GM21528 (cell line): ENCODE results near the gene PRDX1.

Source experiments
- ATAC-seq: cut with Tn5 transposase; IDR thresholded peaks from one replicate; pipeline ENCODE4 v1.9.1; 2021; ENCODE audit warnings: mild to moderate bottlenecking, moderate library complexity; ENCODE audit not compliant: unreplicated experiment, low FRiP score

The PRDX1 gene

DNA sequence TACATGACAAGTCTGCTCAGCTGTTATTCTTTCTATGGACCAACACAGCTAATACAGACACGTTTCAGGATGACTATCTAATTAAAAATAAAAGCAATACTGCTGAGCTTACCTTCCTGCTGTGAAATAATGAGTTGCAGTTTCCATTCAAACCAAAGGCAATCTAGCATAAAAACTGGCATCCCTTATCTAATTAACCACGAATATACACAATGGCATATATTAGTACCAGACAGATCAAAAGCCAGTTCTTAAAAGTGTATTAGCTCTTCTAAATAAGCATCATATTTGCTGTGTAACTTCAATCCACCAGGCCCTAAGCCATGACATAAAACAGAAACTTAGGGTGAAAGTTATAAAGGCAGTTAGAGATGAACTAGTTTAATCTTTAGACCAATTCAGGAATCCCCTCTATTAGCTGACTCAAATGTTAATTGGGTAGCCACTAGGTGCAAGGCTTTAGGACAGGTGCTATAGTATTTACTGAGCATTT lies 51.3 kb downstream of the PRDX1 start:
- ATAC-seq = no peak

DNA sequence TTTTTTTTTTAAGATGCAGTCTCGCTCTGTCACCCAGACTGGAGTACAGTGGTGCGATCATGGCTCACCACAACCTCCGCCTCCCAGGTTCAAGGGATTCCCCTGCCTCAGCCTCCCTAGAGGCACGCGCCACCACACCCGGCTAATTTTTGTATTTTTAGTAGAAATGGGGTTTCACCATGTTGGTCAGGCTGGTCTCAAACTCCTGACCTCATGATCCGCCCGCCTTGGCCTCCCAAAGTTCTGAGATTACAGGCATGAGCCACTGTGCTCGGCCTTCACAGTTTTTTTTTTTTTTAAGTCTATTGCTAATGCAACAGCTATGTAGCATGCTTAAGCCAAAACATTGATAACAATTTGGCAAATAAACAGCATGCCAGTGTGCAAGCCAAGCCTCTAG lies 54.3 kb downstream of the PRDX1 start:
- peak; percentile 65 for ATAC-seq

DNA sequence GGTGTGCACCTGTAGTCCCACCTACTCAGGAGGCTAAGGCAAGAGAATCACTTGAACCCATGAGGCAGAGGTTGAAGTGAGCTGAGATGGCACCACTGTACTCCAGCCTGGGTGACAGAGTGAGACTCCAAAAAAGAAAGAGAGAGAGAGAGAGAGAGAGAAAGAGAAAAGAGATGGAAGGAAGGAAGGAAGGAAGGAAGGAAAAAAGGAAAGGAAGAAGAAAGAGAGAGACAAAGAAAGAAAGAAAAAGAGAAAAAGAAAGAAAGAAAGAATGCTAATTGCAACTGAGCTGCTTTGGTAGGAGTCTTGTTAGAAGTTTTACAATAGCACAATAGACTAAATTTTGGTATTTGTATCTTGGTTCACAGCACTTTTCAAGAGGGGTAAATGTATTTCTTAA lies 56.4 kb downstream of the PRDX1 start:
- no peak for ATAC-seq
